GM12874 (cell line): Measurements from ENCODE around the gene CHERP.

ENCODE experiments used
- TF ChIP-seq, protein P1 (sequence below): IDR thresholded peaks from 2 replicates; pipeline ENCODE4 v1.5.1; 2011; ENCODE audit warnings: low read depth, mild to moderate bottlenecking, control low read depth, low read length, moderate library complexity; ENCODE audit not compliant: insufficient read depth

CHERP gene

DNA sequence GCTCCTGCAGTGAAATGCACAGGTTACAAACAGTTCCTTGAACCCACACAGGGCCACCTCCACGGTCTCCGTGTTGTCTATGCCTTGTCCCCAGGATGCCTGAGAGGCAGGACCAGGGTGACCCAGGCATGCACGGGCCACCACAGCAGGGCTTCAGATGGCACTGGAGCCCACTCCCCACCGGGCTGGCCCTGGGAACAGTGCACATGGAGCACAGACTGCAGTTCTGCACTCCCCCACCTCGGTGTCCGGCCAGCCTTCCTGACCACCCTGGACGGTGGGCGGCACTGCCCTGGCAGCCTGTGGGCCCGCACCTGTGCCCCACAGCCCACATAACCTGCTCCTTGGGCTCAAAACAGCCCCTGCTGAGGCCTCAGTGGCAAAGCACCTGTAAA, 44.2 kb upstream of the CHERP start:
- TF ChIP-seq, protein P1, sequence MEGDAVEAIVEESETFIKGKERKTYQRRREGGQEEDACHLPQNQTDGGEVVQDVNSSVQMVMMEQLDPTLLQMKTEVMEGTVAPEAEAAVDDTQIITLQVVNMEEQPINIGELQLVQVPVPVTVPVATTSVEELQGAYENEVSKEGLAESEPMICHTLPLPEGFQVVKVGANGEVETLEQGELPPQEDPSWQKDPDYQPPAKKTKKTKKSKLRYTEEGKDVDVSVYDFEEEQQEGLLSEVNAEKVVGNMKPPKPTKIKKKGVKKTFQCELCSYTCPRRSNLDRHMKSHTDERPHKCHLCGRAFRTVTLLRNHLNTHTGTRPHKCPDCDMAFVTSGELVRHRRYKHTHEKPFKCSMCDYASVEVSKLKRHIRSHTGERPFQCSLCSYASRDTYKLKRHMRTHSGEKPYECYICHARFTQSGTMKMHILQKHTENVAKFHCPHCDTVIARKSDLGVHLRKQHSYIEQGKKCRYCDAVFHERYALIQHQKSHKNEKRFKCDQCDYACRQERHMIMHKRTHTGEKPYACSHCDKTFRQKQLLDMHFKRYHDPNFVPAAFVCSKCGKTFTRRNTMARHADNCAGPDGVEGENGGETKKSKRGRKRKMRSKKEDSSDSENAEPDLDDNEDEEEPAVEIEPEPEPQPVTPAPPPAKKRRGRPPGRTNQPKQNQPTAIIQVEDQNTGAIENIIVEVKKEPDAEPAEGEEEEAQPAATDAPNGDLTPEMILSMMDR: no peak

DNA sequence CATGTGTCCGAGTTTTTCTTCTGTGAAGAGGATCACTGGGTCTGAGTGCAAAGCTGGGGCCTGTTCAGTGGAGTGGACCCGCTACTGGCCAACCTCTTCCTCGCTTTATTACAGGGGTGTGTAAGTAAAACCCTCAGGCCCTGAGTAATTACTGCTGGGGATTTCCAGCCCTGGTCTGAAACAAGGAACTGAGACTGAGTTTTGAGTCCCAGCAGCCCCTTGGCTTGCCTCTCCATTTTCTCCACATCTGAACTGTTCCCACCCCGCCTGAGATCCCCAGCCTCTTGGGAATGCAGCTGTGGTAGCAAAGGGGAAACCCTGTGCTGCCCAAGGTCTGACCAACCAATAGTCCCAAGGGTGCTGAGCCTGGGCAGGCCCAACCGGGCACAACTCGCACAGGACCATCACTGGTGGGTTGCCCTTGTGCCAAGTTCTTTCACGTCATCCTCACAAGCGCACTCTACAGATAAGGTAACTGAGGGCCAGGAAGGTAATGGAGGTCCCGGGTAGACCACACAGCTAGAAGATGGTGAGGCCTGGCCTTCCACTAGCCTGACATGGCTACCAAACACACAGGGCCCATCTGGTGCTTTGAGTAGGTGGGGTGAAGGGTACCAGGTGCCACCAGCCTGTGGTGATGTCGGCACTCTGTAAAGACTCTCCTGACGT, 43.7 kb upstream of the CHERP start:
- TF ChIP-seq, protein P1: no peak

DNA sequence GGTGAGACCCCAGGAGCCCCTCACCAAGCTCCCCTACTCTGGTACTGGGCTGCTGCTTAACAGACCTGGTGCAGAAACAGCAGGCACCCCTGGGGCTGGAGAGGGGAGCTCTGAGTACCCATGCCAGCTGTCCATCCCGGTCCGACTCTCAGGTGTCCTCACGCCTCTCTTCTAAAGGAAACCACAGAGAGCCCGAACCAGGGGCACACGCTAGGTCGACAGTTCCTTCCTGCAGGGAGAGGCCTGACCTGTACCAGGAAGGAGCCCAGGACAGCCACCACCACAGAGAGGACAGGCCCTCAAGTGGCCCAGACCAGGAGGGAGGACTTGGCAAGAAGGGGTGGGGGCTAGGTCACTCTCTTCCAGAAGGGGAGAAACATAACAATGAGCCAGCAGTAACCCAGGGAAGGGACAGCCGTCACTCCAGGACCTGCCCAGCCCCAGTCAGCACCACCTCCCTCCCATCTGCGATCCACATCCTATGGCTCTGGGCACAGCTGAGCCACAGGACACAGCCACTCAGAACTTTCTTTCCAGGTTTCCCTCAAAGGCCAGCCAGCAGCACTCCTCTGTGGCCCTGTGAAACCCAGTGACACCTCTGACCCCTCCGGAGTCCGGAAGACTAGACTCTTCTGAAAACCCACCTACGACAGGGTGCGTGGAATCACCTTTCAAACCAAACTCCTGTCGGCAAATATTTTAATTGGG, 43.0 kb upstream of the CHERP start:
- TF ChIP-seq, protein P1: no peak

GRCh38 chr19:16584248-16585093, 42.2 kb upstream of the CHERP start:
- TF ChIP-seq, protein P1: no peak

GRCh38 chr19:16582486-16583261, 40.4 kb upstream of the CHERP start:
- TF ChIP-seq, protein P1: no peak

GRCh38 chr19:16581971-16582343, 39.7 kb upstream of the CHERP start:
- TF ChIP-seq, protein P1: no peak
